Posterior vena cava (tissue), 2 donors: ENCODE results near the gene PCCA. TPM values are rescaled to one million over a fixed set of nuclear protein-coding genes. Genes with fewer than 3 reads are reported as not detected.
A peak's percentile ranks its signal among the peaks of the same experiment; 100 is the strongest.
"Not testable (repeated sequence)": the region's sequence is repeated elsewhere in the genome, so short reads cannot be mapped to it uniquely, and the experiment has no call there.

ENCODE experiments used
- DNase-seq: peaks from one replicate; pipeline ENCODE4 v3.0.0-alpha.2; 2020; ENCODE audit warnings: low spot score
- intact Hi-C, 2 donors: fragments of 100-400 bp; cut with DNase I; formaldehyde crosslinking; loops; one replicate each; pipeline versions ENCODE4 v1.14.1 to v1.14.2; 2022 to 2023
- total RNA-seq, 2 donors: library from RNA; stranded (reverse); fragmentation: NEBNext Ultra II Directional; extraction: Animal tissue kit (Norgen Biotek cat#: 25700); gene quantifications; one replicate each; pipeline ENCODE4 v1.2.1, GENCODE V29; 2021
- donor health status: DM: yes; HTN: yes; CAD: no.
- donor health status: DM: yes; HTN: yes; CAD: no.

Gene PCCA
- total RNA-seq, 2 donors from 2014 or later, result 32.0 to 34.5 TPM

DNA sequence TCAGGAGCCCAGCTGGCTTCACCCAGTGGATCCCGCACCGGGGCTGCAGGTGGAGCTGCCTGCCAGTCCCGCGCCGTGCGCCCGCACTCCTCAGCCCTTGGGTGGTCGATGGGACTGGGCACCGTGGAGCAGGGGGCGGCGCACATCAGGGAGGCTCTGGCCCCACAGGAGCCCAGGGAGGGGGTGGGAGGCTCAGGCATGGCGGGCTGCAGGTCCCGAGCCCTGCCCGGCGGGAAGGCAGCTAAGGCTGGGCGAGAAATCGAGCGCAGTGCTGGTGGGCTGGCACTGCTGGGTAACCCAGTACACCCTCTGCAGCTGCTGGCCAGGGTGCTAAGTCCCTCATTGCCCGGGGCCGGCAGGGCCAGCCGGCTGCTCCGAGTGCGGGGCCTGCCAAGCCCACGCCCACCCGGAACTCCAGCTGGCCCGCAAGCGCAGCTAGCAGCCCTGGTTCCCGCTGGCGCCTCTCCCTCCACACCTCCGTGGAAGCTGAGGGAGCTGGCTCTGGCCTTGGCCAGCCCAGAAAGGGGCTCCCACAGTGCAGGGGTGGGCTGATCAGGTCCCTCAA lies 135.2 kb downstream of the PCCA start:
- intact Hi-C loops, DNase-seq: not testable (repeated sequence)

DNA sequence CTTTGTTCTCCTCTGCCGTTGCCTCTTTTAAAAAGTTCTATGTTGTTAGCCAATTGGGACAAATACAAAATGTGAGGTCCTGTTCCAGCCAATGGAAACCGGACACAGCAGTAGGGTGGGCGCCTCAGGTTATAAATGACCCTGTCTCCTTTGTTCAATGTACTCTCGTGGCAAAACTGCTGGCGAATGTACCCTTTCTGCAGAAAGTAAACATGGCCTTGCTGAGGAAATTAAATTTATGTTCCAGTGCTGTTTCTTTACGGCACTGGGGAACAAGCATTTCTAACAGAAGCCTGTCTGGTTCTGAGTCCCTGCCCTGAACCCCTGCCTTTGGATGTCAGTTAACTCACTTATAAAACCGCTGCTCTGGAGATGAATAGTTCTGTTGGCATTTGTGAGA lies 140.7 kb downstream of the PCCA start:
- intact Hi-C loops, result loop anchor here (10.0 kb wide), 3 partner anchors 285 to 575 kb away; no protein-coding TSS in a partner anchor
- DNase-seq, result no peak

DNA sequence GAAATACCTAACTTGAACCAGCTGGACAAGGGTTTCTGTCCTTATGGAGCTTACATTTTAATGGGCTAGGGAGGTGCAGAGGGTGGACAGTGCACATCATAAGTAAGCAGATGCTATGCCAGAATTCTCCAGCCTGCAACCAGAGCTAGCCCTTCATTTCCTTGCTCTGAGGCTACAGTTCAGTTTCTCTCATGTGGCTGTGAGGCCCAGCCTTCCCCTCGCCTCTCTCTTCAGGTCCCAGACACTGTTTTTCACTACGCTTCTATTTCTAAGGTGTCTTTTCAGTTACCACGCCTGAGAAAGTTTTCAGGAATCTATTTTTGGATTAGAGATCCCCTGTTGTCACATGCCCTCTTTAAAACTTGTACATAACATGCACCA lies 141.9 kb downstream of the PCCA start:
- intact Hi-C loops, result loop anchor here (10.0 kb wide), 3 partner anchors 284 to 576 kb away; no protein-coding TSS in a partner anchor

DNA sequence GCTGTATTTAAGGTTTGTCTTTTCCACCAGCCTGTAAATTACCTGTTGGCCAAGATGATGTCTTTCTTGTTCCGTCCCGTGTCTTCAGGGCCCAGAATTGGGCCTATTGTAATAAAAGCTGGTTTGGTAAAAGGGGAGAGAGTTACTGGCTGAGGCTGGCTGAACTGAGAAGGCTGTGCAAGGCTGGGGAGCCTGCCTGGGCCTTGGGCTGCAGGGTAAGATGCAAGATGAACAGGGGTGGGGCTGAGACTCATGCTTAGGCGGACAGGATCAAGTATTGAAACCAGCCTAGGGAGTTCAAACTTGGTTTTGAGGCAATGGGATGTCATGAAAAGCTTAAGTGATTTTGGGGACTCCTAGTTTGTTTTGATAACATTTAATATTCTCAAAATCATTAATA lies 142.3 kb downstream of the PCCA start:
- intact Hi-C loops, result loop anchor here (10.0 kb wide), 3 partner anchors 284 to 576 kb away; no protein-coding TSS in a partner anchor
- no peak for DNase-seq

More for the DNA sequence above, 141.9 kb downstream of the PCCA start:
- no peak for DNase-seq

DNA sequence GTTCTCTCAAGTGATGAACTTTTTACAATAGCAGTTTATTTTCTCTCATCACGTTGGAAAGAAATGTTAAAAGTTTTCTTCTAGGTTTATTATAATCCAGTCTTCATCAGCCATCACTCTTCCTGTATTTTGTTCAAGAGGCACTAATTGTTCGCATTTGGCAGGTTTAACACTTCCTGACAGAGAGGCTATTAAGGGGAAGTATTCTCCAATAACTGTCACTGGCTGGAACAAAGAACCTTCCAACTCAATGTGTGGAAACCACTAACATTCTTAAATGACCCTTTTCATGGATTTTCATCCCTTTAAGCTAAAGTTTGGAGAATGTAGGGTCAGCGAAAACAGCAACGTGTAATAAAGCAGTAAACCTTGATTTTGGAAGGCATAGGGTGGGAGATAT lies 145.1 kb downstream of the PCCA start:
- no peak for DNase-seq
- intact Hi-C loops, result loop anchor here (10.0 kb wide), 3 partner anchors 281 to 579 kb away; no protein-coding TSS in a partner anchor

DNA sequence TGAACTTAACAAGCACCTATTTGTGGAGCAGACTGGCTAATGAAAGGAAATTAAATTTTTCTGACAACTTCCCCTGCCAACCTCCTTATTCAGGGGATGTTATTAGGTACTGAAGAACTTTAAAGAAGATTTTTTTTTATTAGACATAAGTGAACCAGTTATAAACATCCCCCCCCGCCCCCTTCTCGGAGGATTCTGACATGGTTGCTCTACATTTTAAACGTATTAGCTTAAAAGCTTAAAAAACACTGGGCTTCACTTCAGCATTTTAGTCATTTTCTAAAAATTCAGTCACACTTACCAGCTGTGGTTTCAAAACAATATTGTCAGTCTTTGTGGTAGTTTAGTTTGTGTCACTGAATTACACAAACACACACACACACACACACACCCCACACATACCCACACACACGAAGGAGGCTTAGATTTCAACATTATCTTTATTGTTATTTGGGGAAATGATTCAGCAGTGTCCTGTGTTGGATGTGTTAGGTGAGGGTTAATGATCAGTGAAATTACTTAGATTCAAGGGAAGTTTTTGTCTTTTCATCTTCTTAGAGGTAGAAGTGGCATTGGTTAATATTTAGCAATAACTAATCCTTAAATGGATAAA lies 145.7 kb downstream of the PCCA start:
- intact Hi-C loops, result loop anchor here (10.0 kb wide), 3 partner anchors 280 to 580 kb away; no protein-coding TSS in a partner anchor
- no peak for DNase-seq

DNA sequence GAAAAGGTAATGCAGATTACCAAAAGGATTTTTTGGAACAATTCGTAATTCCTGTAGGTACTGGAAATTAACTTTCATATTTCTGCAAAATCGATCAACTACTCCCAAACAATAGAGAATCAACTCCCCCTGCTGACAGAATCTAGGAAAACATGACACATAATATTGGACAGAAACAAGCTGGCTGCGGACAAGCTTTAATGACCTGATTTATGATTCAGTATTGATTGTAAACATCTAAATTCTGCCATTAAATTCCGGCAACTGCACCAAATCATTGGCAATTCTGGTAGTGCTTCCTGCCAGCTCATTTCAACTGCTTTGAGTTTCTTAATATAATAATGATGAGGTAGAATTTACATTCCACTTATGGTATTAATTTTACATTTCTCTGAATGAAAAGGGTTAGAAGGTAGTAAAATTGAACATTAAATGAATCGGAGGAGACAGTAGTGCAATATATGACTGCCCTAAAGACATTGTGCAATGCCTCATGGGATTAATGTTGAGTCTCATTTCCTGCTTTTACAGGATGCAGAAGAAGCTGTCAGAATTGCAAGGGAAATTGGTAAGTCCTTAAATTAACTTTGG lies 146.5 kb downstream of the PCCA start:
- DNase-seq, result no peak

DNA sequence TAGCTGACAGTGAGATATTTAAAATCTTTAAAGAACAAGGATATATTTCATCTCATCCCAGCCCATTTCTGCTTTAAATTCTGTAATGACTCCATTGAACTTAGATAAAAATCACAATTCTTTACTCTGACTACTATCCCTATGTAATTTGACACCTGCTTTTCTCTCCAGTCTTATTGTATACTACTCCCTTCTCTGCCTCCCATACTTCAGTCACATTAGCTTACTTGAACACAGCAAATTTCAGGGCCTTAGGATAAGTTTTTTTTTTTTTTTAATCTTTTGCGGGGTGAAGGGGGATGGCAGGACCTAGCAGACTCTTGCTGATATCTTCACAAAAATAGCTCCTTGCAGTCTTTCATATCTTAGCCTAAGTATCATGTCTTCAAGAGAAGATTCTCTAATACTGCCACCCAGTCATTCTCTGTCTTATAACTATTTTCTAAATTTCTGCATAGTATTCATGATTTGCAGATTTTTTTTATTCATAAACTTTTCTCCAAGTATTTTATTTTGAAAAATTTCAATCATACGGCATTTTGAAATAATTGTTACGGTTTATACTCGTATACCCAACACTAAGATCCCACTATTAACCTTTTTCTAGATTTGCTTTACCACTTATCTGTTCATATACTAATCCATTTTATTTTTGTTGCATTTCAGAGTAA lies 151.4 kb downstream of the PCCA start:
- no peak for DNase-seq
- intact Hi-C loops, result no loop called here

More for the DNA sequence above, 146.5 kb downstream of the PCCA start:
- intact Hi-C loops, result loop anchor here (10.0 kb wide), 3 partner anchors 279 to 581 kb away; no protein-coding TSS in a partner anchor

DNA sequence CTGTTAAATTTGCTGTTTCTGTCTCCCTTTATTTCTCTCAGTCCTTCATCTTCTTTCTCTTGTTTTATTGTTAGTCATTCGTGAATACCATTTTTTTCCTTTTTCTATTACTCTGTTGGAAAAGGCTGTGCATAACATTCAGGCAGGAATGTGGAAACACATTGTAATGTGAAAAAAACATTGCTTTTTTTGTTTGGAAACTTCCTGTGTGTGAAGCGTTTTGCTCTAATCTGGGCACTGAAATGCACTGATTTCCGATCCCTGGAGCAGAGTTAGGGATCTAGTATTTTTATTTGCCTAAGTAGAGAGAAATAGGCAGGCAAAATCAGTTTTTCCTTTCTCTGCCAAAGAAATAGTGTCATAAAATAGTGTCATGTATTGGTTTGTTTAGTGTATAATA lies 155.5 kb downstream of the PCCA start:
- intact Hi-C loops, result no loop called here
- DNase-seq, result no peak

DNA sequence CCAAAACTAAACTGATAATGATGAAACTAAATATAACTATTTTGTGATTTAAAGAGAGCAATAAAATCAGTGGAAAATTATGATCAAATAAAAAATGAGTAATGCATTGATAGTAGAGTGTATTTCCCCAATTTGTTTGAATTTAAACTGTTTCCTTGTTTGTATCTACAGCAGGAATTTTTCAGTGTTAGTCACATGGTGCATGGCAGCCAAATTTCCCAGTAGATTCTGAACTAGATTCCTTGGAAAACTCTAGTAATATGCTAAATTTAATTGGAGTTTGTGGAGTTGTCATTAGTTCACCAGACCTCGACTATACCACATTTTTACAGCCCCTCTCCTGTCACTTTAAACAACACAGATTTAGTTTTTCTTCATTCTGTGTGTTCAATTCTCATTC lies 156.2 kb downstream of the PCCA start:
- no peak for DNase-seq
- intact Hi-C loops, result no loop called here

DNA sequence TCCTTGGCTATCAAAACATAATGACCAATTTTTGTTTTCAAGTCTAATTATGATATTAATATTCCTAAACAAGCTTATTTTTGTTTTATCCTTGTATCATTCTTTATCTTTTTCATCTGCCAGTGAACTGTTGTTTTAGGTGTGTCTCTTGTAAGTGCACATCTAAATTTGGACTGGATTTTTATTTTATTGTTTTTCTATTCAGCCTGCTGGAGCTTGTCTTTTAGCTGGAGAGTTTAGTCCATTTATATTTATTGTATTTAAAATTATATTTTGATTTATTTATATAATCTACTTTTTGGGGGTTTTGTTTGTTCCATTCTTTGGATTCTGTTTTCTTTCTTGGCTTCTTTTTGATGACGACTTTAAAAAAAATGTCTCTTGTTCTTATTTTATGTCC lies 159.0 kb downstream of the PCCA start:
- DNase-seq, result no peak
- intact Hi-C loops, result no loop called here

DNA sequence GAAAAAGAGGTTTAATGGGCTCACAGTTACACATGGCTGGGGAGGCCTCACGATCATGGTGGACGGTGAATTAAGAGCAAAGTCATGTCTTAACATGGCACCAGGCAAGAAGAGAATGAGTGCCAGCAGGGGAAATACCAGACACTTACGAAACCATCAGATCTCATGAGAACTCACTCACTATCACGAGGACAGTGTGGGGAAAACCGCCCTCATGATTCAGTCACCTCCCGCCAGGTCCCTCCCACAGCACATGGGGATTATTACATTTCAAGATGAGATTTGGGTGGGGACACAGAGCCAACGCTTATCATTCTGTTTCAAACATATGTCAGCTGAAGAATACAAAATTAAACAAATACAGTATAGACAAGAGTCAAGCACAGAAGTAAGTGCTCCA lies 165.1 kb downstream of the PCCA start:
- intact Hi-C loops, result no loop called here
- DNase-seq, result no peak

DNA sequence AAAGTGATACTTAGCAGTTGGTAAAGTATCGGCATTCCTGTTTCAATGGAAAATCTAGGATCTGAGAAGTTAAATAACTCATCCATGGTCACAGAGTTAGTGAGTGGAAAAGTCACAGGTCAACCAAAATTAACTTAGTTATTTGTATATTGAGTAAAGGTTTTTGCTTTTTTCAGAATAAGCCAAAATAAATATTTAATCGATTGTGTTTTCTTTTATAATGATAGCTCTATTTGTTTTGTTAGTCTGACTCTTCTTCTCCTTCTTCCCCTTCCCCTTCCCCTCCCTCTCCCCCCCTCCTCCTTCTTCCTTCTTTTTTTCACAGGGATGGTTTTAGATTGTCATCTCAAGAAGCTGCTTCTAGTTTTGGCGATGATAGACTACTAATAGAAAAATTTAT lies 173.5 kb downstream of the PCCA start:
- no peak for DNase-seq
- intact Hi-C loops, result loop anchor here in 1 of 2 donors (10.0 kb wide), 1 partner anchor 1118 kb away; no protein-coding TSS in a partner anchor

DNA sequence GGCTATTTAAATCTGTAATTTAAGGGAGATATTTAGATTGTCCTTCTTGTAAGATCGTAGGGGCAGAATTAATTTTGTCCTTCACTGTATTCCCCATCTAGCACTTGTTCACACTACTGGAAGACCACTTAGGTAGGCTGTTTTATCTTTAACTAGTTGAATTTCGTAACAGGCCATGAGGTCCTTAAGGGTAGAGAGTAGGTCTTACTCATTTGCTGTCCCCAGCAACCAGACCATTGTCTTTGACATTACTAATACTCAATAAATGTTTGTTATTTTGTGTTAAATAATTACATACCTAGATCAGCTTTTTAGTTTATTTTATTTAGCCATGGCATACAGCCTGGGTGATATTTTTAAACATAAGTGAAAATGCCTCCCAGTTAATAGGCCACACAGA lies 177.1 kb downstream of the PCCA start:
- intact Hi-C loops, result loop anchor here in 1 of 2 donors (10.0 kb wide), 1 partner anchor 1121 kb away; no protein-coding TSS in a partner anchor
- DNase-seq, result no peak

DNA sequence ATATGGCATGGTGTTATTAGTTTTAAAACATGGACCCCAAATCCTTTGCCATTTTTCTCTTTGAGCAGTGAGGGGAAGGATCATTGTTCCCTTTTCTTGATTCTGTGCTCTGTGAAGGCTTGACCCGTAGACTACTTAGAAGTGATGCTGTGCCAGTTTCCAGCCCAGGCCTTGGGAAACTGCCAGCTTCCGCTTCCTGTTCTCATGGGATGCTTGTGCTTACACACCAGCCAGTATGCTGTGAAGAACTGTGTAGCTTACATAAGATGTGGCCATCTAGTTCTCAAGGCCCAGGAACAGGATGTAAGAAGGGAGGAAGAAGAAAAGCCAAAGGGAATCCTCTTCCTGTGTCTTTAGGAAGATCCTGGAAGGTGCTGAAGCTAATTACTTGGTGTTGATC lies 180.9 kb downstream of the PCCA start:
- intact Hi-C loops, result loop anchor here in 1 of 2 donors (10.0 kb wide), 1 partner anchor 1125 kb away; no protein-coding TSS in a partner anchor
- peak; percentile 93 for DNase-seq

DNA sequence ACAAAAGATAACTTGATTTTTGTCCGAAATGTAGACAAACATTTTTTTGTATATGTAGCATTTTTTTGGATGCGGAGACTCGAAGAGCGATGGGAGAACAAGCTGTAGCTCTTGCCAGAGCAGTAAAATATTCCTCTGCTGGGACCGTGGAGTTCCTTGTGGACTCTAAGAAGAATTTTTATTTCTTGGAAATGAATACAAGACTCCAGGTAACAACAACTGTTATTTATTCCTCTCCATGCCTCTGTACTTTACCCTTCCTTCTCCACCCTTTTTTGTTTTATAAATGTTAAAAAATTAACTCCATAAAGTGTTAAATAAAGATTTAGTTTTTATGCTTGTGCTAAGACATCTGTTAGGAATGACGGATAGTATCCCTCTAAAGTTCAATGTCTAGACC lies 184.2 kb downstream of the PCCA start:
- intact Hi-C loops, result no loop called here
- DNase-seq, result no peak

DNA sequence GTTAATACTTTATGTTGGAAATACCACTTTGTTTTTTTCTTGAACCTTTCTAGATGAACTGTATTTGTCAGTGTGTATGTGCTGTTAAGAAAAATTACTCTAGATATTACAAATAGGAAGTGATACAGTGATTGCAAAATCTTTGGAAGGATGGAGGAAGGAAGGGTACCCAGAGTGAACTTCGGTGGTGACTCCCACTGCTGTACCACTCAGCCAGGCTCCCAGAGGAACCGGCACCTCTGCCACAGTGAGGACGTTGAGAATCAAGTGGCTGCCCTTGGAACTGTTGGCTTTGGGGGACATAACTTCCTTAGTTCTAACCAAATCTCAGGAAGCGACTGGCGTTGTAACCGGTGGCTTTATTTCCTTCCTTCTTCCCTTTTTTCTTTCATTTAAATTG lies 184.7 kb downstream of the PCCA start:
- intact Hi-C loops, result no loop called here
- no peak for DNase-seq

DNA sequence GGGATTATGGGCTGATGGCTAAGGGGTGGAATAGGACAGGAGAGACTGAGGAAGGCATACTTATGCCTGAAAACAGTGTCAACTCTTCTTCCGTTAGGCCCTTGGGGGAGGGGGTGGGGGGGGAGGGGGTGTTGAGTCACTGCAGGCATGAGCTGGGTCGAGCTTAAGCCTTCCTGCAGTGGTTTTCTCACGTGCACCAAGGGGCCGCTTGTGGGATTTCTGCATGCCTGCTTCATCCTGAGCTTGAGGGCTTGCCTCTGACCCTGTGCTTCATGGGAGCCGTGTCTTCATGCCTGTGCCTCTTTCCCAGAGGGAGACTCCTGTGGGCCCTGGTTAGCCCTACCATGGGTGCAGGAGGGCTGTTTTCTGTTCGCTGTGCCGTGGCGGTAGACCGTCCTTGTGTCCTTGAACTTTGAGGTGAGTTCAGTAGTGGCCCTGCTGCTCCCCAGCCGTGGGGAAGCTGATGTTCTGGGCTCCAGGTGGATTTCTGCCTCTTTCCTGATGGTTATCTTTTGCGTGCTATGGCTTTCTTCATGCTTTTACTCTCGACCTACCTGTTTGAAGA lies 186.1 kb downstream of the PCCA start:
- no peak for DNase-seq
- intact Hi-C loops, result no loop called here

DNA sequence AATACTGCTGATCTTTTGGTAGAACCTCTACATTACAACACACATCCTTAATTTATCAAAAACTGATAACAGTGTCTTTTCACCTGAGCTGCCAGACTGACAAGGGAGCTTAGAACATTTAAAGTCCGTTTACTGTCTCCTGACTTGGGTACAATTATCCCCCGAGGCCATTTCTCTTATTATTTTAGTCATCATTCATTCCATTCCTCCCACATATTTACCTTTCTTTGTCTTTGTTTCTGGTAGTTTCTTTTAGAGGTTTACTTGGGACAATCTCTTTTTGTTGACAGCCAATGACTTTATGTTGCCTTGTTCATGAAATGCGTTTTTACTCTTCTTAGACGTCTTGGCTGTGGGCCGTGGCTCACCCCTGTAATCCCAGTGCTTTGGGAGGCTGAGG lies 186.9 kb downstream of the PCCA start:
- intact Hi-C loops, result no loop called here
- DNase-seq, result no peak

DNA sequence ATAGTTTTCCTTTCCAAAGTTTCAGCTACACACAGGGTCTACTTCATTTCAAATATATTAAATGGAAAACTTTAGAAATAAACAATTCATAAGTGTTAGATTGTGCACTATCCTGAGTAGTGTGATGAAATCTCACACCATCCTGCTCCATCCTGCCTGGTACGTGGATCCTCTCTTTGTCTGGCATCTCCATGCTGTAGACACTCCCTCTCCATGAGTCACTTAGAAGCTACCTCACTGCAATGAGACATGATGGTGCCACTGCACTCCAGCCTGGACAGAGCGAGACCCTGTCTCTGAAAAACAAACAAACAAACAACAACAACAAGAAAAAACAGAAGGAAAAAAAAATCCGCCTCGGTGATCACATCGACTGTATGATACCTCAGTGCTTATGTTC lies 191.8 kb downstream of the PCCA start:
- no peak for DNase-seq
- intact Hi-C loops, result no loop called here
